Prostate gland (tissue), 2 donors: ENCODE results near the gene XPR1.

Source experiments
- POLR2A ChIP-seq: fragments of 450-650 bp; IDR thresholded peaks from one replicate; pipeline ENCODE4 v1.6.1; 2016; ENCODE audit warnings: antibody characterized with exemption, mild to moderate bottlenecking
- TF ChIP-seq, protein P1 (sequence below), 4 experiments: fragments of 200-600 bp in 2 of 4; fragments of 450-650 bp in 2 of 4; sonication (generic) in 2 of 4; IDR thresholded peaks; 1 replicate in 3 of 4; 2 replicates in 1 of 4; pipeline ENCODE4 v1.5.1; 2016 to 2019; ENCODE audit warnings: antibody characterized with exemption in 4 of 4, mild to moderate bottlenecking in 2 of 4, moderate library complexity in 2 of 4

GRCh38 chr1:180652792-180653191 is 21.0 kb downstream of the XPR1 start:
- TF ChIP-seq POLR2A, result no peak
- TF ChIP-seq, protein P1, sequence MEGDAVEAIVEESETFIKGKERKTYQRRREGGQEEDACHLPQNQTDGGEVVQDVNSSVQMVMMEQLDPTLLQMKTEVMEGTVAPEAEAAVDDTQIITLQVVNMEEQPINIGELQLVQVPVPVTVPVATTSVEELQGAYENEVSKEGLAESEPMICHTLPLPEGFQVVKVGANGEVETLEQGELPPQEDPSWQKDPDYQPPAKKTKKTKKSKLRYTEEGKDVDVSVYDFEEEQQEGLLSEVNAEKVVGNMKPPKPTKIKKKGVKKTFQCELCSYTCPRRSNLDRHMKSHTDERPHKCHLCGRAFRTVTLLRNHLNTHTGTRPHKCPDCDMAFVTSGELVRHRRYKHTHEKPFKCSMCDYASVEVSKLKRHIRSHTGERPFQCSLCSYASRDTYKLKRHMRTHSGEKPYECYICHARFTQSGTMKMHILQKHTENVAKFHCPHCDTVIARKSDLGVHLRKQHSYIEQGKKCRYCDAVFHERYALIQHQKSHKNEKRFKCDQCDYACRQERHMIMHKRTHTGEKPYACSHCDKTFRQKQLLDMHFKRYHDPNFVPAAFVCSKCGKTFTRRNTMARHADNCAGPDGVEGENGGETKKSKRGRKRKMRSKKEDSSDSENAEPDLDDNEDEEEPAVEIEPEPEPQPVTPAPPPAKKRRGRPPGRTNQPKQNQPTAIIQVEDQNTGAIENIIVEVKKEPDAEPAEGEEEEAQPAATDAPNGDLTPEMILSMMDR (IDR thresholded peaks at IDR 0.05), result no peak
